ENCODE results near the gene CCDC88C.

The CCDC88C gene

GRCh38 chr14:91305650-91306431, 111.8 kb downstream of the CCDC88C start:
- DNase-seq = no peak

GRCh38 chr14:91303924-91304229, 113.7 kb downstream of the CCDC88C start:
- no peak for DNase-seq

- peak; percentile 22 for DNase-seq
These were observed 114.3 kb downstream of the CCDC88C start for GRCh38 chr14:91303091-91303923.

GRCh38 chr14:91302391-91302790, 115.2 kb downstream of the CCDC88C start:
- DNase-seq = no peak

GRCh38 chr14:91300957-91301356, 116.7 kb downstream of the CCDC88C start:
- DNase-seq = no peak

DNA sequence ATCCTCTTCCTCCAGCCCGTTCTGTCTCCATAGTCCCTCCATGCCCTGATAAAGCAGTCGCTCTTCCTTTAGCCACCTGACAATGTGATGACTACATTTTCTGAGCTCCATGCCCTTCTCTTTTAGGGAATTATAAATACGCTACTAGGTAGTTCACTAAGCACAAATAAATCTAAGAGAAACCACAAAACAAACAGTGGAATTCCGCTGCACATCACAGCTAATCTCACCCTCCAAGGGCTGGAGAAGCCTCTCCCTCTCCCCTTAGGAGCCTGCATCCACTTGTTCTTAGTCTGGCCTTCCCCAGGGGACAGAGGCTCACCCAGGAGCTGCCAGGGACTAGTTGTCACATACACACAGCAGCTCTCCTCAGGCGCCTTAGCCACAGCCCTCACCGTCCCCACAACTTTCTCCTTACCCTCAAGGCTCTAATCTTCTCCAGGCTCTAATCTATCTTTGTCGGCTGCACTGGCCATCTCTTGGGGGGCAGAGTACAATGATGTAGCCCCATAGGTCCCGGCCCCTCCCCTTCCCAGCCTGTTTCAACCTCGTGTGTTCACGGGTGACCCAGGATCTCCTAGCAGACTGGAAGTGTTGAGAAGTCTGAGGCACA, 117.2 kb downstream of the CCDC88C start:
- no peak for DNase-seq

- no peak for DNase-seq
These were observed 118.2 kb downstream of the CCDC88C start for GRCh38 chr14:91299121-91300115.

DNA sequence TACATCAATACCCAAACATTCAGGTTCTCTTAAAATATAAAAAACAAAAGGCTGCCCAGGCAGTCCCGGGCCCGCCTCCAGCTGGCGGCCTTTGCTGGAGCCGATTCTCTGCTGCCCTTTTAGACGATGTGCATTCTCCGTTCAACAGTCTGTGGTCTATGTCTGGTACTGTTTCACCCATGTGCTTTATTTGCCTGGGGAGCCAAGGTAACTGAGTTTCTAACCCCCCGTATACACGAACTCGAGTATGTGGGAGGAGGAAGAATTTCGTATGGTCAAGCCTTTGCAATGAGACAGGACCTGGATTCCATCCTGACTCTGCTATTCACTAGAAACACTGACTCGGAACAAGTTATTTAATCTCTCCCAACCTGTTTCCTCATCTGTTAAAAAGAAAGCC, 119.0 kb downstream of the CCDC88C start:
- DNase-seq = no peak

DNA sequence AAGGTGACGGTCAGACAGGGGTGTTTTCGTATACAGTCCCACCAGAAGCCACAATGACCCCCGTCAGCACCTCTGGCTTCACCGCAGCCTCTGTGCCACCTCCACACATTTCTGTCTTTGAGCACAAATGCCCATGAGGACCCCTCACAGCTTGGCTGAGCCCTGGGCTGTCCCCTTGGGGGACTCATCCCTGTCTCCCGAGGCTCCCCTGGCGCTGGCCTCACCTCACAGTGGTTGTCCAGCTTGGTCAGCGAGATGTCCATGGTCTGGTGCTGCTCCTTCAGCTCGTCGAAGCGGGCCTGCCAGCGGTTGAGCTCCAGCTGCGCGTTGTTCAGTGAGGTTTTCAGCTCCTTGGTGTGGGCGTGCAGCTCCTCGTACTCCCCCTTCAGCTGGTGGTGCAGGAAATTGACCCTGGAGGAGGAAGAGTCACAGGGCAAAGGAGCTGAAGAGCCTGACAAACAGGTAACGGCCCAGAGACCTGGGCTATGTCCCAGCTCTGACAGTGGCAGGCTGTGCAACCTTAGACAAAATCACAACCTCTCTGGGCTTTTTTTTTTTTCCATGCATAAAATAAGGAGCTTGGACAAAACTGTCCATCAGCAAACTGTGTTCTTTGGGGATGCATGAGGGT, 120.4 kb downstream of the CCDC88C start:
- no peak for DNase-seq

DNA sequence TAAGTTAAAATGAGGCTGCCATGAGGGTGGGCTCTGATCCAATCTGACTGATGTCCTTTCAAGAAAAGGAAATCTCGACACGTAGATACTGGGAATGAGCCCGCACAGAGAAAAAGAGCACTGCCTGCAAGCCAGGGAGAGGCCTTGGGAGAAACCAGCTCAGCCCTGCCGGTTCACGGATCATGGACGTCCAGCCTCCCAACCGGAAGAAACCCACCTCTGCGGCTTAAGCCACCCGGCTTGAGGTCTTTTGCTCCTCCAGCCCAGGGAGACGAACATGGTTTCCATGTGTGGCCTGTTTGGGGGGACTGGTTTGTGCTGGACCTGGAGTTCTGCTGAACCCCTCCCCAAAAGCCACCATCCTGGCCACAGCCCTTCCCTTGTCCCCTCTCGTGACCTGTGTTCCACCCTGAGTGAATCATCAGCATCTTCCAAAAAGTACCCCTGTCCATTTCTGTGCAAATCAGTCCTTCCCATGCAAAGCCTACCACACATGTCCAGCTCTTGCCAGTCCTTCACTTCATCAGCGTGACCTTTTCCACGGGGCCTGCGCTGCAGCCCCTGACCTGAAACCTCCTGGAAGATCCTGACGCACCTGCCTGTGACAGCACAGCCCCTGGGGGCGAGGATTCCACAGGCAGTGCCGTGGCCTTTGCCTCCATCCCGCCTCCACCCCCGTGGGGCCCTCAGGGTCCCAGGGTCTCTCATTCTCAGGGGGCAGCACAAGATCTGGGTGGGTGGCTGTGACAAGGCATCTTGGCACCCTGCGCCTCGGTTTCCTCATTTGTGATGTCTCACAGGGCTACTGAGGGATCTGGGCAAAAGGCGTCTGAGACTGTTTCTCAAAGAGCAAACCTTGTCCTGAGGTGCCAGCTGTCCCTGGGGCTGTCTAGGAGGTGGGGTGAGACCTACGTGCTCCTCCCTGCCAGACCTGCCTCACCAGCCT, 121.5 kb downstream of the CCDC88C start:
- no peak for DNase-seq

DNA sequence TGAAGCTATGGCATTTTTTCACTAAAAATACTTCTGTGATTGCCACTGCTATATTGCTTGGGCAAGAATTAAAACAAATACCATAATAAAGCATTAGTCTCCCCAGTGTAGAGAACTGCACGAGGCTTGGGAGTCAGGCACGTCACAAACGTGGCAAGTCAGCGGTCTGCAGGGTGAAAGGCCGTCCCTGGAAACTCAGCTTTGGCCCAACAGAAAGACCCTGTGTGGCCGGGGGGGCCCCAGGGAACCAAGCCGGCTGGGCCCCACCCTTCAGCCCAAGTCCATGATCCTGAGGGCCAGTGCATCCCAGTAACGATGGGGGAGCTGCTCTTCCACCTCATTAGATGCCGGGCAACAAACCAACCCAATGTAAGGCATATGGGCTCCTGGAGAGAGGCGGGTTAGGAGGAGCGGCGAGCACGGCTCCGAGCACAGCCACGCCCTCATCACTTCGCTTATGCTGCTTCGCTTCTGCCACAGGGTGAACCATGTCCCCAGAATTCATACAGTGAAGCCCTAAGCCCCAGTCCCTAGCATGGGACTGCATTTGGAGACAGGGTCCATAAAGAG, 122.3 kb downstream of the CCDC88C start:
- DNase-seq = no peak

GRCh38 chr14:91294153-91294552, 123.5 kb downstream of the CCDC88C start:
- DNase-seq = no peak

DNA sequence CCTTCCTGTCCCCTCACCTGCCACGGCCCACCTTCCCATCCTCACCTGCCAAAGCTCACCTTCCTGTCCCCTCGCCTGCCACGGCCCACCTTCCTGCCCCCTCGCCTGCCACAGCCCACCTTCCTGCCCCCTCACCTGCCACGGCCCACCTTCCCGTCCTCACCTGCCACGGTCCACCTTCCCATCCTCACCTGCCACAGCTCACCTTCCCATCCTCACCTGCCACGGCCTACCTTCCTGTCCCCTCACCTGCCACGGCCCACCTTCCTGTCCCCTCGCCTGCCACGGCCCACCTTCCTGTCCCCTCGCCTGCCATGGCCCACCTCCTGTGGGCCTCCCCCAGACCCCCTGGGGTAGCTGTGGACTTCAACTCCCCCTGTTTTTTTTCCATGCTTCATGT, 124.3 kb downstream of the CCDC88C start:
- no peak for DNase-seq

GRCh38 chr14:91292491-91292890, 125.1 kb downstream of the CCDC88C start:
- no peak for DNase-seq

- DNase-seq = no peak
These were observed 125.7 kb downstream of the CCDC88C start for GRCh38 chr14:91291786-91292405.

DNA sequence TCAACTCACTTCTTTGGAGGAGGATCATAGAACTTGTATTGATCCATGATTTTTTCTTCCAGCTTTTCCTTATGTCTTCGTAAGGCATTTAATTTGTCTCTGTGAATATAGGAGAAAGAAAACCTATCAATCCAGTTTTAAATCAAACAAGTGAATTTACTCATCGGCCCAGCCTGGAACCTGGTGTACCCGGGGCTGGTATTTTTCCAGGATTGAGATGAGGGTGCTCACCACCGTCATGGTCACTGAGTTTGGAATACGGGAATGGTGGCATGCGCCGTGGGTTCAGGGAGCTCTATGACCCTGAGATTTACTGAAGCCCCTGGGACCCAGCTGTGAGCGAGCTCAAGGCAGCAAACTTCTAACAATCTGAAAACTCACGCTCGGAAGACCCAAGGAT, 126.6 kb downstream of the CCDC88C start:
- no peak for DNase-seq

DNA sequence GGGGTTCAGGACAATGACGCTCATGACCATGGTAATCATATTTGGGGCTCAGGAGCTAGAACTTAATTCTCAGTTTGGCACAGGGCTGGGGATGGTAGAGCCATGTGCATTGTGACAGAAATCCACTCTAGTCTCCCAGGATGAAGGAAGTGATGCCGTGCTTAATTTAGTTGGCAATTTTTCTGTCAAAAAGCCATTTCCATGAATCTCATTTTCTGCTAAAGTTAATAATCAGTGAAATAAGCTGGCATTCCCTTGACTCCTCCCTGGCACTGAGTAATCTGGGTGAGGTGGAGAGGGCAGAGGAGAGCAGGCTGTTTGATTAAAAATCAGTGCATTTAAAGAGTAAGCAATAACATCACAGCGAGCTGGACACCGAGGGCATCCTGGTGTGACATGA, 128.2 kb downstream of the CCDC88C start:
- no peak for DNase-seq

GRCh38 chr14:91288876-91289275, 128.7 kb downstream of the CCDC88C start:
- no peak for DNase-seq

- peak; percentile 68 for DNase-seq
These were observed 131.1 kb downstream of the CCDC88C start for GRCh38 chr14:91286530-91286937.

All from fibroblast of skin of back (primary cell).